ENCODE measurements around the gene DHX35. TPM values are rescaled to one million over a fixed set of nuclear protein-coding genes. Genes with fewer than 3 reads are reported as not detected.

Gene DHX35
- total and polyA plus RNA-seq, 12 donors: 3.2 to 12.7 (median 7.9) TPM

DNA sequence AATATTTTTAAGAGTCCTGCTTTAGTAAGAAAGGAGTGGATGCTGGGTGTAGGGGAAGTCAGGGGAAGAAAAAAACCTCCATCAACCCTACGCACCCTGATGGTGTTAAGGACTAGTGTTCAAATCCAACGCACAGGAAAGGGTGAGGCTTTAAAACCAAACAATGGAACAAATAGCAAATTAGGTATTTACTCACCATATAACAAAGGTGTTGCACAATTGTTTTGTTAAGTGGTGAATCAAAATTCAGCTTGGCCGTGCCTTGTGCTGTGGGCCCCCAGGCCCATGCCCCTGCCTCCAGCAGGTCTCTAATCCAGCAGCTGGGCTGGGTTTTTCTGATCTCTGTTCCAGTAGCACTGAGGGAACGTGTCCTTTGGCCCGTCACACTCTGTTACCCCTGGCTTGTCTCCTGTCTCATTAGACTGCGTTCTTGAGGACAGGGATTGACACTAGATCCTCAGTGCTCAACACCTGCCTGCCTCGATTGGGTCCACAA, 24.1 kb upstream of the DHX35 start:
- Histone ChIP-seq H3K4me1 (replicated peaks in 1 of 2) (no peaks in the 10 kb centered on the region), H3K4me3 (no peak overlapping the region), H3K36me3 (replicated peaks in 1 of 2) (no peaks in the 10 kb centered on the region), H3K9me3 (replicated peaks in 1 of 3) (no peaks in the 10 kb centered on the region), H3K27ac (no peak overlapping the region), H3K27me3 (no peaks in the 10 kb centered on the region)
- 95 to 99% (median 97%) methylated on average over 7 of the region's 7 CpGs for WGBS, 4 donors
- intact Hi-C loops (cut with DNase I): no loop called here
- DNase-seq: no peak
- TF ChIP-seq, protein P1, sequence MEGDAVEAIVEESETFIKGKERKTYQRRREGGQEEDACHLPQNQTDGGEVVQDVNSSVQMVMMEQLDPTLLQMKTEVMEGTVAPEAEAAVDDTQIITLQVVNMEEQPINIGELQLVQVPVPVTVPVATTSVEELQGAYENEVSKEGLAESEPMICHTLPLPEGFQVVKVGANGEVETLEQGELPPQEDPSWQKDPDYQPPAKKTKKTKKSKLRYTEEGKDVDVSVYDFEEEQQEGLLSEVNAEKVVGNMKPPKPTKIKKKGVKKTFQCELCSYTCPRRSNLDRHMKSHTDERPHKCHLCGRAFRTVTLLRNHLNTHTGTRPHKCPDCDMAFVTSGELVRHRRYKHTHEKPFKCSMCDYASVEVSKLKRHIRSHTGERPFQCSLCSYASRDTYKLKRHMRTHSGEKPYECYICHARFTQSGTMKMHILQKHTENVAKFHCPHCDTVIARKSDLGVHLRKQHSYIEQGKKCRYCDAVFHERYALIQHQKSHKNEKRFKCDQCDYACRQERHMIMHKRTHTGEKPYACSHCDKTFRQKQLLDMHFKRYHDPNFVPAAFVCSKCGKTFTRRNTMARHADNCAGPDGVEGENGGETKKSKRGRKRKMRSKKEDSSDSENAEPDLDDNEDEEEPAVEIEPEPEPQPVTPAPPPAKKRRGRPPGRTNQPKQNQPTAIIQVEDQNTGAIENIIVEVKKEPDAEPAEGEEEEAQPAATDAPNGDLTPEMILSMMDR (IDR thresholded peaks at IDR 0.05): no peak
- no peak for TF ChIP-seq POLR2A (IDR thresholded peaks at IDR 0.05)

DNA sequence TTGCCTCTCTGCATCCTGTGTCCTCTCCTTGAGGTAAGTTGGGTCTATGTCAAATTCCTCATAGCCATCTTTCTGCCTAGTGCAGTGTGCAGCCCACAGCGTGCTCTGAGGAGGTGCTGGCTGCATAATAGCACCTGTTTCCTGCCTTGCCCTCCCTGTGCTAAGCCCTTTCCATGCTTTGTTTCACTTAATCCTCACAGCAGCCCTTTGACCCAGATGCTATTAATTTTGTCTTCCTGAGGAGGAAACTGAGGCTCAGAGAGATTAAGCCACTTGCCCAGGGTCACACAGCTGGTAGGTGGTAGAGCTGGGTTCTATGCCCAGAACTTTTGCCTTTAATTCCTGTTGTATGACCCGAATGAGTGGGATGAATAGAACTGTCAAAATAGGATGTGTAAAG, 22.5 kb upstream of the DHX35 start:
- Histone ChIP-seq H3K9me3 (replicated peaks in 1 of 3) (no peaks in the 10 kb centered on the region), H3K4me1 (replicated peaks in 1 of 2) (no peaks in the 10 kb centered on the region), H3K36me3 (replicated peaks in 1 of 2) (no peaks in the 10 kb centered on the region), H3K27me3 (no peaks in the 10 kb centered on the region), H3K4me3 (no peak overlapping the region), H3K27ac (no peak overlapping the region)
- DNase-seq: no peak
- TF ChIP-seq, protein P1 (IDR thresholded peaks at IDR 0.05): no peak
- no peak for TF ChIP-seq POLR2A (IDR thresholded peaks at IDR 0.05)
- WGBS, 4 donors: 77 to 89% (median 85%) methylated on average over 2 of the region's 2 CpGs
- intact Hi-C loops (cut with DNase I): no loop called here

DNA sequence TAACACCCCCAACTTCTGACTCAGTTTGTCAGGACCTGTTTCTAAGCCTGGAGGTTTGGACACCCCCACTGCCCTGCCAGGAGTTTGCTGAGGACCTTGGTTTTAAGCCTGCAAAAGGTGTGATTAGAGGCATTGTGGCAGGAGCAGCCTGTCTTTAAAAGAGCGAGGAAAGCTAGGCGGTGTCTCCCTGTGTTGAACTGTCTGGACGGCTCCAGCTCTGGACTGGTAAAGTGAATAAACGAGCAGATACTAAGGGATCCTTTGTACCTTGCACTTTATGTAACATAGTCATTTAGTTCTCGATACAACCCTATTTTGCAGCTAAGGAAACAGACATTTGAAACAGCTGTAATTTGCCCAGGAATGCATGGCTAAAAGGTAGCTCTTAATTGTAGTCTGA, 21.5 kb upstream of the DHX35 start:
- Histone ChIP-seq H3K4me1 (replicated peaks in 1 of 2) (no peaks in the 10 kb centered on the region), H3K36me3 (replicated peaks in 1 of 2) (no peaks in the 10 kb centered on the region), H3K4me3 (no peak overlapping the region), H3K27ac (no peak overlapping the region), H3K9me3 (replicated peaks in 1 of 3) (no peaks in the 10 kb centered on the region), H3K27me3 (no peaks in the 10 kb centered on the region)
- 96 to 100% (median 98%) methylated on average over 5 of the region's 5 CpGs for WGBS, 4 donors
- DNase-seq: no peak
- TF ChIP-seq, protein P1 (IDR thresholded peaks at IDR 0.05): no peak
- no peak for TF ChIP-seq POLR2A (IDR thresholded peaks at IDR 0.05)
- intact Hi-C loops (cut with DNase I): no loop called here

DNA sequence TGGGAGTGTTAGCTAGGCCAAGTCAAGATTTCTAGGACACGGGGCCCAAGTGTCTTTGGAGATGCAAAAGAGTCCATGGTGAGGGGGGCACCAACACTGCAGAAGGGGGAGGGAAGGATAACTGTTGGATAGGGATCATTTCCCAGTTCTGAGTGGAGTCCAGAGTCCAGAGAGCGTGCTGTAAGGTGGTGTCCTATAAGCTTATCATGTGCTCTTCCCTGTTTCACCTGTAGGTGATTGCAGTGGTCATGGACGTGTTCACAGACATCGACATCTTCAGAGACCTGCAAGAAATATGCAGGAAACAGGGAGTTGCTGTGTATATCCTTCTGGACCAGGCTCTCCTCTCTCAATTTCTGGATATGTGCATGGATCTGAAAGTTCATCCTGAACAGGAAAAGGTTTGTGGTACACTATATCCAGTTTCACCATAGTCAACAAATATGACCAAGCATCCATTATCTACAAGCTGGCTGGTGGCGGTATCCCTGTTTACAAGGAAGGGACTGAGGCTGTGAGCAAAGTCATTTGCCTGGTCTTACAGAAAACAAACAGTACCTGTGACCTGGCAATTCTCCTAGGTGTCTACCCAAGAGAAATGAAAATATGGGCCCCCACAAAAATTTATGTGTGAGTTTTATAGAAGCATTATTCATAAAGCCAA, 20.3 kb upstream of the DHX35 start:
- Histone ChIP-seq H3K27ac (no peak overlapping the region), H3K27me3 (no peaks in the 10 kb centered on the region), H3K9me3 (replicated peaks in 1 of 3) (no peaks in the 10 kb centered on the region), H3K36me3 (replicated peaks in 1 of 2) (no peaks in the 10 kb centered on the region), H3K4me1 (replicated peaks in 1 of 2) (no peaks in the 10 kb centered on the region), H3K4me3 (no peak overlapping the region)
- TF ChIP-seq, protein P1 (IDR thresholded peaks at IDR 0.05): no peak
- no peak for TF ChIP-seq POLR2A (IDR thresholded peaks at IDR 0.05)
- intact Hi-C loops (cut with DNase I): no loop called here
- no peak for DNase-seq
- 95 to 99% (median 98%) methylated on average over 5 of the region's 5 CpGs for WGBS, 4 donors
